Mesenchymal stem cell (in vitro differentiated cells and primary cell): ENCODE measurements around the gene RAPGEF6.
"Not testable (repeated sequence)": the region's sequence is repeated elsewhere in the genome, so short reads cannot be mapped to it uniquely, and the experiment has no call there.

ENCODE experiments used
- DNase-seq: peaks from one replicate; pipeline ENCODE4 v3.0.0-alpha.2; 2013
- H2AFZ ChIP-seq: one replicate; pipeline ENCODE4 v1.6.1; 2013; ENCODE audit warnings: low read depth, mild to moderate bottlenecking, control low read depth, inconsistent platforms, low read length, moderate library complexity
- H2AK5ac ChIP-seq: 2 replicates; pipeline ENCODE4 v1.6.1; 2013; ENCODE audit warnings: low read length, moderate library complexity, mild to moderate bottlenecking, inconsistent platforms; ENCODE audit not compliant: severe bottlenecking
- H2BK120ac ChIP-seq: one replicate; pipeline ENCODE4 v1.6.1; 2013; ENCODE audit warnings: low read depth, mild to moderate bottlenecking, inconsistent platforms, low read length, moderate library complexity
- H2BK12ac ChIP-seq, 2 experiments: one replicate each; pipeline ENCODE4 v1.6.1; 2013; ENCODE audit warnings: inconsistent platforms in 2 of 2, low read length in 2 of 2, mild to moderate bottlenecking in 2 of 2, moderate library complexity in 2 of 2, control low read depth in 1 of 2
- H2BK15ac ChIP-seq: one replicate; pipeline ENCODE4 v1.6.1; 2013; ENCODE audit warnings: mild to moderate bottlenecking, low read depth, inconsistent platforms; ENCODE audit not compliant: poor library complexity, severe bottlenecking
- H2BK5ac ChIP-seq: 2 replicates; pipeline ENCODE4 v1.6.1; 2013; ENCODE audit warnings: low read depth, mild to moderate bottlenecking, low read length, control low read depth, inconsistent platforms; ENCODE audit not compliant: poor library complexity, severe bottlenecking
- H3K14ac ChIP-seq, 2 experiments: one replicate each; pipeline ENCODE4 v1.6.1; 2013; ENCODE audit warnings: inconsistent platforms in 2 of 2, low read length in 2 of 2, control low read depth in 1 of 2, mild to moderate bottlenecking in 1 of 2, moderate library complexity in 1 of 2
- H3K18ac ChIP-seq, 2 experiments: one replicate each; pipeline ENCODE4 v1.6.1; 2013; ENCODE audit warnings: inconsistent platforms in 2 of 2, low read length in 2 of 2, control low read depth in 1 of 2, low read depth in 1 of 2, mild to moderate bottlenecking in 1 of 2
- H3K23ac ChIP-seq, 2 experiments: one replicate each; pipeline ENCODE4 v1.6.1; 2013; ENCODE audit warnings: inconsistent platforms in 2 of 2, low read length in 2 of 2, mild to moderate bottlenecking in 2 of 2, moderate library complexity in 2 of 2, control low read depth in 1 of 2
- H3K27ac ChIP-seq: 2 replicates; pipeline ENCODE4 v1.5.1; 2013; ENCODE audit warnings: mild to moderate bottlenecking, moderate library complexity, low read length, control low read depth, inconsistent platforms; ENCODE audit not compliant: poor library complexity, severe bottlenecking
- H3K27me3 ChIP-seq, 2 experiments: 2 replicates each; pipeline versions ENCODE4 v1.6.1 to v1.7.0; 2013; ENCODE audit warnings: low read length in 2 of 2, mild to moderate bottlenecking in 2 of 2, moderate library complexity in 2 of 2, control low read depth in 1 of 2, inconsistent platforms in 1 of 2; ENCODE audit not compliant: control insufficient read depth in 1 of 2, insufficient read depth in 1 of 2
- H3K36me3 ChIP-seq, 2 experiments: 2 replicates each; pipeline versions ENCODE4 v1.6.1 to v1.7.0; 2013; ENCODE audit warnings: low read length in 2 of 2, control low read depth in 1 of 2, inconsistent platforms in 1 of 2, low read depth in 1 of 2, mild to moderate bottlenecking in 1 of 2; ENCODE audit not compliant: insufficient read depth in 2 of 2, control insufficient read depth in 1 of 2
- H3K4ac ChIP-seq, 2 experiments: one replicate each; pipeline ENCODE4 v1.6.1; 2013; ENCODE audit warnings: inconsistent platforms in 2 of 2, low read length in 2 of 2, mild to moderate bottlenecking in 2 of 2, moderate library complexity in 2 of 2, control low read depth in 1 of 2, low read depth in 1 of 2
- H3K4me1 ChIP-seq: 2 replicates; pipeline ENCODE4 v1.6.1; 2013; ENCODE audit warnings: low read depth, low read length, control low read depth; ENCODE audit not compliant: control insufficient read depth, insufficient read depth
- H3K4me2 ChIP-seq: 2 replicates; pipeline ENCODE4 v1.6.1; 2013; ENCODE audit warnings: low read length, mild to moderate bottlenecking, inconsistent platforms; ENCODE audit not compliant: poor library complexity, severe bottlenecking
- H3K4me3 ChIP-seq, 2 experiments: 2 replicates each; pipeline versions ENCODE4 v1.5.1 to v1.7.0; 2013; ENCODE audit warnings: low read length in 2 of 2, mild to moderate bottlenecking in 2 of 2, control low read depth in 1 of 2, low read depth in 1 of 2; ENCODE audit not compliant: insufficient read depth in 1 of 2
- H3K79me1 ChIP-seq: replicated peaks from 2 replicates; pipeline ENCODE4 v1.6.1; 2013; ENCODE audit warnings: mild to moderate bottlenecking, control low read depth, low read length, inconsistent platforms; ENCODE audit not compliant: poor library complexity, severe bottlenecking
- H3K9ac ChIP-seq: 2 replicates; pipeline ENCODE4 v1.7.0; 2013; ENCODE audit warnings: mild to moderate bottlenecking, low read length, moderate library complexity
- H3K9me3 ChIP-seq: 2 replicates; pipeline ENCODE4 v1.7.0; 2013; ENCODE audit warnings: mild to moderate bottlenecking, low read length; ENCODE audit not compliant: control insufficient read depth
- H4K8ac ChIP-seq: one replicate; pipeline ENCODE4 v1.6.1; 2013; ENCODE audit warnings: inconsistent platforms, mild to moderate bottlenecking, low read length, moderate library complexity
- H4K91ac ChIP-seq: one replicate; pipeline ENCODE4 v1.6.1; 2013; ENCODE audit warnings: mild to moderate bottlenecking, low read length, inconsistent platforms
- WGBS: methylation state at CpG from one replicate; pipeline ENCODE4 v1.1.7; 2013; ENCODE audit warnings: mixed read lengths; 5-methylcytosine and 5-hydroxymethylcytosine counted together

Gene RAPGEF6

DNA sequence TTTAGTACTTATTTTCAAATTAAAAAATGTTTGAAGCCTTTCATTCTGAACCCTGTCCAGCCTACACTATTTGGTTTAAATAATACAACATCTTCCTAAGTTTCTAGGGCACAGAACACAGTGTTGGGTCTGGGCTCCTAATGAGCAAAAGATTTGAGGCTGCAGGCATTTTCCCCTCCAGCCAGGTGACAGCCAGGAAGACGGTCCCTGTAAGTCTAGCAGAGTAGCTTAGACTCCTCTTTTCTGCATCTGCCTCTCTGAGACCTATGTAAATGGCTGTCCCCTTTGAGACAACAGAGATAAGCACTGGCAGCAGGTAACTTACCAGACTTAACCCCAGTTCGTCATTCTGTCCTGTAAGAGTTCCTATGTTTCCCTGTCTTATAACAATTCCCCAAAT is 229.4 kb downstream of the RAPGEF6 start:
- WGBS = 93% methylated on average over 2 of the region's 2 CpGs
- H3K4ac ChIP-seq = no peak overlapping the region

DNA sequence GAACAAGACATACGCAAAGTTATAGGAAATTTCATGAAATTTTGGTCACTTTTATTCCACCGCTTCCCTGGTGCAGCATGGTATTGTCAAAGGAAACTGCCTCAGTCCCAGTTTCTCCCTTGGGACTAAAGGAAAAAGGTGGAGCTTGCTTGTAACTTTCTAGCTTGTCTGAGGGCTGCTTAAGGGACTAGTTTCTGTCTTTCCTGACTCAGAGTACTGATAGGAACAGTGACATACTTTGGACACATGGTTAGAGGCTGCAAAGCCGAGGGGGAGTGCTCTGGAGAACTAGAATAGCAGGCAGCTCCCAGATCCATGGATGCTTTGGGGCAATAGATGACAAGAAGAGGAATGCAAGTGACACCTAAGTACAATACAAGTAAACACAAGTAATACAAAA is 234.4 kb downstream of the RAPGEF6 start:
- Histone ChIP-seq H2AFZ (no peak overlapping the region), H3K36me3 (peaks cover 10 to 58% of the 10 kb centered on the region in 2 experiments), H3K9me3 (peaks cover 19% of the 10 kb centered on the region), H2BK12ac (no peak overlapping the region), H3K4me1 (no peaks in the 10 kb centered on the region), H3K27ac (no peak overlapping the region), H4K8ac (no peak overlapping the region), H3K27me3 (no peaks in the 10 kb centered on the region), H3K9ac (no peak overlapping the region), H3K4me3 (no peak overlapping the region), H2BK120ac (no peak overlapping the region), H2BK5ac (no peak overlapping the region), H3K4me2 (no peak overlapping the region), H3K23ac (no peak overlapping the region), H3K18ac (no peak overlapping the region), H3K14ac (no peak overlapping the region), H3K4ac (no peak overlapping the region), H2AK5ac (no peak overlapping the region), H4K91ac (no peak overlapping the region), H3K79me1 (peaks cover 11% of the 10 kb centered on the region), H2BK15ac (no peak overlapping the region)
- DNase-seq = no peak
- WGBS = 100% methylated on average over 3 of the region's 3 CpGs

More for the DNA sequence above, 229.4 kb downstream of the RAPGEF6 start:
- Histone ChIP-seq H3K9me3 (peaks cover 19% of the 10 kb centered on the region), H3K4me3 (no peak overlapping the region), H3K9ac (no peak overlapping the region), H3K14ac (no peak overlapping the region), H2AFZ (no peak overlapping the region), H3K4me2 (no peak overlapping the region), H2BK12ac (no peak overlapping the region), H2BK120ac (no peak overlapping the region), H4K8ac (no peak overlapping the region), H4K91ac (no peak overlapping the region), H2BK15ac (no peak overlapping the region), H3K79me1 (no peaks in the 10 kb centered on the region), H2BK5ac (no peak overlapping the region), H3K27me3 (no peaks in the 10 kb centered on the region), H3K36me3 (peaks cover 6 to 36% of the 10 kb centered on the region in 2 experiments), H3K18ac (no peak overlapping the region), H3K27ac (no peak overlapping the region), H3K23ac (no peak overlapping the region), H3K4me1 (no peaks in the 10 kb centered on the region), H2AK5ac (no peak overlapping the region)
- no peak for DNase-seq

DNA sequence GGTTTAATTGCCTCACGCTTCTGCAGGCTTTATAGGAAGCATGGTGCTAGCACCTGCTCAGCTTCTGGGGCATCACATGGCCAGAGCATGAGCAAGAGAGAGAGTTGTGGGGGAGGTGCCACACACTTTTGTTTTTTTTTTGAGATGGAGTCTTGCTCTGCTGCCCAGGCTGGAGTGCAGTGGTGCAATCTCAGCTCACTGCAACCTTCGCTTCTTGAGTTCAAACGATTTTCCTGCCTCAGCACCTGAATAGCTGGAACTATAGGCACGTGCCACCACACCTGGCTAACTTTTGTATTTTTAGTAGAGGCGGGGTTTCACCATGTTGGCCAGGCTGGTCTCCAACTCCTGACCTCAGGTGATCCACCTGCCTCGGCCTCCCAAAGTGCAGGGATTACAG is 236.0 kb downstream of the RAPGEF6 start:
- H3K4ac ChIP-seq, H3K4me1 ChIP-seq, H2BK5ac ChIP-seq, H3K23ac ChIP-seq, H3K4me2 ChIP-seq, H3K4me3 ChIP-seq, H3K27ac ChIP-seq, H2BK12ac ChIP-seq, H2AK5ac ChIP-seq, H3K18ac ChIP-seq, H2BK15ac ChIP-seq, H3K9ac ChIP-seq, H4K91ac ChIP-seq, H2BK120ac ChIP-seq, H4K8ac ChIP-seq, H3K14ac ChIP-seq, DNase-seq, H3K27me3 ChIP-seq, H2AFZ ChIP-seq: not testable (repeated sequence)
- Histone ChIP-seq H3K9me3 (peaks cover 19% of the 10 kb centered on the region), H3K79me1 (peaks cover 14% of the 10 kb centered on the region), H3K36me3 (peaks cover 10 to 62% of the 10 kb centered on the region in 2 experiments)
- 98% methylated on average over 6 of the region's 6 CpGs for WGBS

DNA sequence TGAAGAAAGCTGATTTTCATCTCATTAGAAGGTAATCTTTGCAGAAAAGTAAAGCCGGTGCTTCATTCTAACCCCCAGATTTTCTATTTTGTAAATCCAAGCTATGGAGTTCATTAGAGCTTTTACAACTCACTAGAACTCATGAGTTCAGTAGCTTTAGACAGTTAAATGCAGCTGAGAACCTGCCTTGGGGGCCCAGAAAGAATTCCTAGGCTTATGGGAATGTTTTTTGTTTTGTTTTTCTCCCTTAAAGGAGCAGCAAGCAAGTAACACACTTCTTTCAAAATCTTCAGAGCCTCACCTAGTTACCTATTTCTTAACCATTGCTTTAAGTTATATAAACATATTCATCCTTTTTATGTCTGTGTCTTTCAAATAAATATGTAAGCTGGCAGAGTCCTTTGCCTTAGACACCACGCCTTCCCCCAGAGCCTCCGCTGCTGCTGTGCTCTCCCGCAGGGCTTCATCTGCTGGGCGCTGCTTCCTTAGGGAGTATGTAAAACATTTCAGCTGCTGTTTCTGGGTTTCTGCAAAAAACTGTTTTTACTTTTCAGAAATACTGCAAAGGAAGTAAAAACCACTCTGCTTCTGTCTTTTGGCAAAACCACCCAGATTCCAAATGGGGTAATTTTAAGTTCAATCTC is 238.3 kb downstream of the RAPGEF6 start:
- no peak overlapping the region for H4K8ac ChIP-seq
- H3K27ac ChIP-seq = peak overlapping the region; percentile 54
- H2BK12ac ChIP-seq = no peak overlapping the region
- peaks cover 10 to 72% of the 10 kb centered on the region in 2 experiments for H3K36me3 ChIP-seq
- no peak overlapping the region for H3K4ac ChIP-seq
- H4K91ac ChIP-seq = no peak overlapping the region
- no peak overlapping the region for H2BK15ac ChIP-seq
- no peak overlapping the region for H2BK5ac ChIP-seq
- H3K4me2 ChIP-seq = no peak overlapping the region
- no peak overlapping the region for H3K14ac ChIP-seq
- no peak overlapping the region for H3K4me3 ChIP-seq
- H2AK5ac ChIP-seq = no peak overlapping the region
- no peak overlapping the region for H3K9ac ChIP-seq
- no peak for DNase-seq
- no peak overlapping the region for H2BK120ac ChIP-seq
- peaks cover 14% of the 10 kb centered on the region for H3K79me1 ChIP-seq
- H2AFZ ChIP-seq = no peak overlapping the region
- no peaks in the 10 kb centered on the region for H3K27me3 ChIP-seq
- no peak overlapping the region for H3K18ac ChIP-seq
- WGBS = 96% methylated on average over 4 of the region's 5 CpGs
- no peaks in the 10 kb centered on the region for H3K9me3 ChIP-seq
- peaks cover 2% of the 10 kb centered on the region for H3K4me1 ChIP-seq
- no peak overlapping the region for H3K23ac ChIP-seq
